Activated CD8-positive, alpha-beta memory T cell treated with anti-CD3 and anti-CD28 coated beads, Interleukin-2, amount 50 U/mL, for 24 hours (primary cell): ENCODE results near the gene MINDY4.

Experiments
- DNase-seq: peaks from one replicate; pipeline ENCODE4 v3.0.0-alpha.2; 2020; ENCODE audit errors: extremely low read depth

MINDY4 gene

GRCh38 chr7:30771174-30771879, at the start of gene MINDY4:
Gene MINDY4 (plus strand): TSS chr7:30771417. CDS start chr7:30771494, 77 bp downstream.
- DNase-seq = peak; percentile 9

GRCh38 chr7:30722187-30722586, 49.0 kb upstream of the MINDY4 start:
- DNase-seq = no peak

DNA sequence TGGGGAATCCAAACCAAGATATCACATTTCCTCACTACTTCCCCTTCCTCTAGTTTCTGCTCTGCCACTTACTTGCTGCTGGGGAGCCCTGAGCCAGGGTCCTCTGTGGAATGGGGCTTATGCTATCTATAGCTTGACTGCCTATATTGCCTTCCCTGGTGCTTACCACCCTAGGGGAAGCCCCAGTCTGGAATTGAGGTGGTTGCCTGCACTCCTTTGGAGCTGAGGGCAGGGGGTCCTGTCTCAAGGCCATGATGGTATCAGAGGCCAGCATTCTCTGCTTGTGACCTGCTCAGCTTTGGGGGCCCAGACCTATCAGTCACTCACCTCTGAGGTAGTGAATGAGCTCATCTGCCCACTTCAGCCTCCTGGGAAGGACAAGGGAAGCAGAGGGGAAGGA, 48.5 kb upstream of the MINDY4 start:
- no peak for DNase-seq

GRCh38 chr7:30723776-30724175, 47.4 kb upstream of the MINDY4 start:
- no peak for DNase-seq

GRCh38 chr7:30726296-30727006, 44.8 kb upstream of the MINDY4 start:
- no peak for DNase-seq

DNA sequence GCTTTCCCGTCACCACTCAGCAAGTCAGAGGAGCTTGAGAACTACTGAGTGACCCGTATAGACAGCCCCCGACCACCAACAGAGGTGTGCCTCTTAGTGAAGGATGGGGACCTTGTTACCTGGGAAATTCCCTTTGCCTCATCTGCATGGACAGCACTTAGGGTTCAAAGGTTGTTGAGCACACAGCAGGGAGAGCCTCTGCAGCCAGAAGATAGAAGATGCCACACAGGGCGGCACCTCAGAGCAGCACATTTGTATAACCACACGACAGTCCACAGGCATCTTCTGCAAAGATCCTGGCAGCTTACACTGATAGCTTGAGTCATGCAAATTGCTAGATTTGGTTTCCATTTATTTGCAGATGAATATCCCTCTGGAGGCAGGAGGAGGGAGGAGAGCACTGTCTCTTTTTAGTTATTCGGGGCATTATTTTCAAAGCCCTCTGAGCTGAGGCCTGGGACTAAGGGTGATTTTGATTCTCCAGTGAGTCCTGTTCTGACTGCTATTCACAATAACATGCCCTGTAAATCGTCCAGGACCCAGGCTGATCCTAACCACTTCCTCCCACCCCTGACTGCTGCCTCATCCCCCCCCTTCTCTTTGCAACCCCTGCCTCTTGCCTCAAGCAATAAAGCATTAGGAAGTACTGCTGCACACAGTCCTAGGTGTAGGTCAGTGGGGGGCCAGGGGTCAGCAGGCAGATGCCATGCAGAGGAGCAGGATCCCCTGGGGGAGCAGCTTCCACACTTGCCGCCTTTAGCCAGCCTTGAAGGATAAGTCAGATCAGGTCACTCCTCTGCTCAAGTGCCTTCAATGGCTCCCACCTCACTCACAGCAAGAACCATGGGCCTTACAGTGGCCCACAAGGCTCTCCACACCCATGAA, 43.9 kb upstream of the MINDY4 start:
- DNase-seq = peak; percentile 18

DNA sequence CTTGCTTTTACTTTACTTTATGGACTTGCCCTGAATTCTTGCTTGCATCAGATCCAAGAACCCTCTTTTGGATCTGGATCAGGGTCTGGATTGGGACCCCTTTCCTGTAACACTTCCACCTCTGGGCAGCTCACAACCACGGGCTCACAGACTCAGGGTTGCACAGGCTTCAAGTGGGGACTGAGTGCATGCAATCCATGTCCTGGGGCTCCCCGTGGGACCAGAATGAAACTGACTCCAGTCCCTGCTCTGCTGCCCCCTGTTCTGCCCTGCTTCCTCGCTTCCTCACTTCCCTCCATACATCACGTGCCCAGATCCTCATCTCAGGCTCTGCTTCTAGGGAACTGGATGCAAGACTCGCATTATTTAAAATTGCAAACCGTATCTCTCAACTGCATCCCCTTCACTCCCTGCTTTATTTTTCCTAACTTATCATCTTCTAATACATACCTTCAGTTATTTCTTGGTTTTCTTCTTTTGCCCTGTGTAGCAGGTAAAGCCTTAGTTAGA, 42.6 kb upstream of the MINDY4 start:
- DNase-seq = no peak

GRCh38 chr7:30729642-30730041, 41.6 kb upstream of the MINDY4 start:
- DNase-seq = no peak

GRCh38 chr7:30730097-30730496, 41.1 kb upstream of the MINDY4 start:
- no peak for DNase-seq

DNA sequence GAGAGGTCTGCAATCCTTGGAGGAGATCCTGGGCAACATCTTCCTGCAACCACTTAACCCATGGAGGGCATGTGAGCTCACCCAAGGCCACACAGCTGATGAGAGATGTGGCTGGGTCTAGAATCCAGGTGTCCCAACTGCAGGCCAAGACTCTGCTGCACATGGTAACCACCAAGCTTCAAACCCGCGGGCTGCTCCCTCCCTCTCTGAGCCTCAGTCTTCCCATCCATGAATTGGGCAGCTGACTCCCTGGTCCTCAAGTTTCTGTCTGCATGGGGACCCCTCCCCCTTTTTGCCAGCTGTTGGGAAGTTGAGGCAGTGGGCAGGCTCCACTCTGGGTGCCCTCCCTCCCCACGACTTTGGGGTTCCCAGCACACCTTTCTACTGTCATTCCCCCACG, 40.2 kb upstream of the MINDY4 start:
- no peak for DNase-seq

DNA sequence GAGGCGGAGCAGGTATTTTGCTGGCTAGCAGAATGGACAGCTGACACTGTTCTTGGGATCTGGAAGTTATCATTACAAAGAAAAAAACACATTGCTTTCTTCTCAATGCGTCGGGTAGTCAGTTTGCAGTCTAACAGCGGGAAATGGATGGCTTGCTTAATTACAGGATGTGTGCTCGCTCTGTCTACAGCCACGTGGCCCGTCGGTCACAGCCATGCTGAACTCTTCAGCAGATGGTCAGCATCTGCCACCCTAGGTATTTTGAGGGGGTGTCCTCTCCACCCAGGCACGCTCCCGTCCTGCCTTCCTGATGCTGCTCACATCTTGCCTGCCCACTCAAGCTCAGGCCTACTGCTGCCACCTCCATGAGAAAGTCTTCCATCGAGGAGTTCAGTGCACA, 39.6 kb upstream of the MINDY4 start:
- DNase-seq = no peak

DNA sequence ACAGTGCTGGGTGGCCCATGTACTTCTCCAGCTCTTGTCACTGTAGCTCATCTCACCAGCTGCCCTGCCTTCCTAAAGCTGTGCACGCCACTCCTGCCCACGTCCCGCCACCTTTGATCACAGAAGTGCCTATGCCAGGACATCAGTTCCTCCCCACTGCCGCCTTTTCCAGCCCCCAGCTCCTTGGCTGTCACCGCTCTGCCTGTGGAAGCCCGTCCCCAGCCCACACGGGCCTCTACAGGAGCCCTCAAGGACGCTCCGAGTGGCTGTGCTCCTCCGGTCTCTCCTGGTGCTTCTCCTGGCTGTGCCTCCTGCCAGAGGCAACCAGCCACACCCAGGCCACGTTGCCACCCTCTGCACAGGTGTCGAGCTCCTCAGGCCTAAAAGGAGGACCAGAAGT, 38.6 kb upstream of the MINDY4 start:
- no peak for DNase-seq

- DNase-seq = no peak
These were observed 38.0 kb upstream of the MINDY4 start for GRCh38 chr7:30733216-30733615.

DNA sequence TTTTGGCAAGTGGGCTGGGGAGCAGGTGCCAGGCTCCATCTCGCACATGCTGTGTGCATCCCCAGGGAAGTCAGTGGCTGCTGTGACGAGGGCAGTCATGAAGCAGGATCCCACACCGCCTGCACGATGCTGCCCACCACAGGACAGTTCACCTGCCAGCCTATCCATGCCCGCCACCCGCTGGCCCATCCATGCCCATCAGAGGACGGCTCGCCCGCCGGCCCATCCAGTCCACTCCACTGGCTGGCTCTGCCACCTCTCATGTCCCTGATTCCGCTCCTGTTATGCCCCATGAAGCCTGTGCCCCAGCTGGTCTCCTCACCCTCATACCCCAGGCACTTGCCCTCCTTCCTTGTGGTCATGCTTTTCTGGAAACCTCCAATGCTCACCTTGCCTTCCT, 37.5 kb upstream of the MINDY4 start:
- DNase-seq = no peak

GRCh38 chr7:30734497-30734896, 36.7 kb upstream of the MINDY4 start:
- DNase-seq = no peak

DNA sequence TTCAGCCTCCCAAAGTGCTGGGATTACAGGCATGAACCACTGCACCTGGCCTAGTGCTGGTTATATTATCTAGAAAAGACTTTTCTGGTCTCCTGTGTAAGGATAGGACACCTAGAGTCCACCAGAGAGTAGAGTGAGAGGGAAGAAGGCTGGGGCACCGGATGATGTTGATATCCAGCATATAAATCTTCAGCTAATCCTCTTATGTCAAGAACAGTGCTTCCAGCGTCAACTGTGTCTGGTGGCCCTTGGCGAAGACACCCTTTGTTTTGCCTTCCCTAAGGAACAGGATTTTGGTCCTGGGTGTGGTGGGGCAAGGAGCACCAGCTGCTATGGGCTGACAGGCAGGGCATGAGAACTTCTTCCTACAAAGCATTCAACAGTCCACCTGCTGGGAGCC, 35.6 kb upstream of the MINDY4 start:
- no peak for DNase-seq

GRCh38 chr7:30736291-30736690, 34.9 kb upstream of the MINDY4 start:
- DNase-seq = no peak

DNA sequence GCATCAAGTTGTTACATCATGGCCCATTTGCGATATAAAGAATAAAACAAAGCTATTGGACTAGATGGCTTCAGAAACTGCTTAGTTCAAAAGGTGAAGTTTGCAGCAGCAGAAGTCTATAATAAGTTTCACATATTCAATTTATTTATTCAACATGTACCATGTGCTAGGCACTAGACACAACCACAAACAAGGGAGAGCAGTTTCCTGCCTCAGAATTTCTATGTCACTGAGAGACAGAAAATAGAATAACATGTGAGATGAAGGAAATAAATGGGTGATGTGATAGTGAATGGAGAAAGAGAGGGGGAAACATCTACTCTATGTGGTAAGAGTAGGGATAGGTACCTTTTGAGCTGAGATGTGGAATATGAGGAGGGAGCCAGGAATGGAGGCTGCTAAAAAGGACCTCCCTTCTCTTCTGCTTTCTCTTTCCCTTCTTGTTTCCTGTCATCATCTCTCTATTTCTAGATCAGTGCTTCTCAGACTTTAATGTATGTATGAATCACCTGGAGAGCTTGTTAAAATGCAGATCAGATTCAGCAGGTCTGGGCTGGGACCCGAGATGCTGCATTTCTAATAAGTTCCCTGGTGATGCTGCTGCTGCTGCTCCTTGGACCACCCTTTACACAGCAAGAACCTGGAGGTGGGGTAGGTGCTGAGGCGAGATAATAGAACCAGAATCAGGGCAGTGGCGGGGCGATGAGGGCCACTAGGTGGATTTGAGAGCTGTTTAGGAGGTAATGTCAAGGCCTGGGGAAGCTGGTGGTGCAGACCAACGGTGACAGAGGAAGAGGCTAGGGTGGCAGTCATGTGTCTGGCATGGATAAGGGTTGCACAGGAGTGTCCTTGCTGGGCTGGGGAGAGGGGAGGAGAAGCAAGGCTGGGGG, 32.9 kb upstream of the MINDY4 start:
- DNase-seq = no peak

DNA sequence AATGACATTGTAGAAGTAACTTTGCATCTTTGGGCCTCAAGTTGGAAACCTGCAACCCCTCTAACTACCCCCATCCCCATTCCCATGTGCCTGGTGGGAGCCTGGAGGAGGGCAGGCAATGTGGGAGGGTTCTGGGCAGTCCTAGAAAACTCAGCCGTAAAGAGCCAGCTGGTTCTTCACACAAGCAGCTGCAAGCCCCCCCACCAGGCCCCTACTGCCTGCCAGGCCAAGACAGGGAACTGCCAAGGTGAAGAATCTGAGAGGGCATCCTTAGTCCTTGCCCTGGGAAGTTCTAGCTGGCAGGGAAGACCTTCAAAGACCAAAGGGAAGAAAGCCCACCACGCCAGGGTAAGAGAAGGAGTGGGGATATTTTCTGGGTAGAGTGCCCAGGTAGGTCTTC, 31.5 kb upstream of the MINDY4 start:
- no peak for DNase-seq

- DNase-seq = peak; percentile 21
These were observed 30.6 kb upstream of the MINDY4 start for GRCh38 chr7:30740417-30741181.

GRCh38 chr7:30741289-30741688, 29.9 kb upstream of the MINDY4 start:
- no peak for DNase-seq
